Measurements from ENCODE around the gene MAB21L1. TPM values are rescaled to one million over a fixed set of nuclear protein-coding genes. Genes with fewer than 3 reads are reported as not detected.

MAB21L1 gene
- total RNA-seq, 6 donors from 2014 or later, result 0.14 TPM; not detected in 5

- H3K27me3 ChIP-seq, result peaks cover 0 to 28% (median 2%) of the 10 kb centered on the region in 4 donors
These were observed 6.5 kb downstream of the MAB21L1 start for GRCh38 chr13:35469806-35470525.

GRCh38 chr13:35468195-35468594 is 8.3 kb downstream of the MAB21L1 start:
- peaks cover 0 to 22% (median 0%) of the 10 kb centered on the region in 4 donors for H3K27me3 ChIP-seq
- no peak overlapping the region for H3K27ac ChIP-seq
- DNase-seq, result no peak
- no peak for ATAC-seq (ENCODE audit: low FRiP score in 2 of 2)
- H3K4me1 ChIP-seq, result peaks cover 0 to 10% (median 5%) of the 10 kb centered on the region in 4 donors
- no peaks in the 10 kb centered on the region for H3K36me3 ChIP-seq
- H3K4me3 ChIP-seq, result no peak overlapping the region
- TF ChIP-seq POLR2A (IDR thresholded peaks at IDR 0.05) (no peak), POLR2AphosphoS5 (IDR thresholded peaks at IDR 0.05) (no peak), EP300 (IDR thresholded peaks at IDR 0.05) (no peak), CTCF (IDR thresholded peaks at IDR 0.05) (no peak)
- 78 to 100% methylated on average over 1 of the region's 1 CpG for WGBS, 2 donors
- peaks cover 0 to 4% (median 0%) of the 10 kb centered on the region in 4 donors for H3K9me3 ChIP-seq

More at GRCh38 chr13:35469806-35470525, 6.5 kb downstream of the MAB21L1 start:
- Histone ChIP-seq H3K4me3 (peak overlapping the region in 2 of 4 donors; percentile 38 to 39), H3K4me1 (peaks cover 0 to 11% (median 6%) of the 10 kb centered on the region in 4 donors), H3K27ac (no peak overlapping the region), H3K9me3 (peaks cover 0 to 4% (median 0%) of the 10 kb centered on the region in 4 donors), H3K36me3 (no peaks in the 10 kb centered on the region)
- no peak for TF ChIP-seq POLR2A (IDR thresholded peaks at IDR 0.05)
- TF ChIP-seq POLR2AphosphoS5 (IDR thresholded peaks at IDR 0.05), result no peak
- no peak for TF ChIP-seq CTCF (IDR thresholded peaks at IDR 0.05)
- TF ChIP-seq EP300 (IDR thresholded peaks at IDR 0.05), result no peak
- WGBS, 2 donors, result 46 to 50% methylated on average over 10 of the region's 10 CpGs
- ATAC-seq (ENCODE audit: low FRiP score in 2 of 2), result no peak
- no peak for DNase-seq

- no peak overlapping the region for H3K27ac ChIP-seq
- no peak for TF ChIP-seq POLR2AphosphoS5 (IDR thresholded peaks at IDR 0.05)
- TF ChIP-seq CTCF (IDR thresholded peaks at IDR 0.05), result no peak
- no peak for TF ChIP-seq EP300 (IDR thresholded peaks at IDR 0.05)
- WGBS, 2 donors, result 93 to 96% methylated on average over 3 of the region's 3 CpGs
These were observed 11.1 kb downstream of the MAB21L1 start for GRCh38 chr13:35465371-35465770.

GRCh38 chr13:35460061-35460460 is 16.4 kb downstream of the MAB21L1 start:
- 90 to 95% methylated on average over 2 of the region's 2 CpGs for WGBS, 2 donors
- no peaks in the 10 kb centered on the region for H3K27me3 ChIP-seq
- no peak for DNase-seq
- H3K4me3 ChIP-seq, result no peak overlapping the region
- TF ChIP-seq POLR2AphosphoS5 (IDR thresholded peaks at IDR 0.05) (no peak), CTCF (IDR thresholded peaks at IDR 0.05) (no peak), POLR2A (IDR thresholded peaks at IDR 0.05) (no peak), EP300 (IDR thresholded peaks at IDR 0.05) (no peak)
- no peak overlapping the region for H3K27ac ChIP-seq
- no peaks in the 10 kb centered on the region for H3K9me3 ChIP-seq
- H3K4me1 ChIP-seq, result no peaks in the 10 kb centered on the region
- no peak for ATAC-seq (ENCODE audit: low FRiP score in 2 of 2)
- H3K36me3 ChIP-seq, result no peaks in the 10 kb centered on the region

More at GRCh38 chr13:35465371-35465770, 11.1 kb downstream of the MAB21L1 start:
- H3K4me1 ChIP-seq, result peaks cover 0 to 1% (median under 1%) of the 10 kb centered on the region in 4 donors
- H3K36me3 ChIP-seq, result no peaks in the 10 kb centered on the region
- H3K9me3 ChIP-seq, result no peaks in the 10 kb centered on the region
- H3K4me3 ChIP-seq, result no peak overlapping the region
- H3K27me3 ChIP-seq, result peaks cover 0 to 6% (median 0%) of the 10 kb centered on the region in 4 donors
- DNase-seq (no peak), ATAC-seq (ENCODE audit: low FRiP score in 2 of 2) (no peak)
